ENCODE data around the gene GPC2.
"Not testable (repeated sequence)": the region's sequence is repeated elsewhere in the genome, so short reads cannot be mapped to it uniquely, and the experiment has no call there.

The GPC2 gene

DNA sequence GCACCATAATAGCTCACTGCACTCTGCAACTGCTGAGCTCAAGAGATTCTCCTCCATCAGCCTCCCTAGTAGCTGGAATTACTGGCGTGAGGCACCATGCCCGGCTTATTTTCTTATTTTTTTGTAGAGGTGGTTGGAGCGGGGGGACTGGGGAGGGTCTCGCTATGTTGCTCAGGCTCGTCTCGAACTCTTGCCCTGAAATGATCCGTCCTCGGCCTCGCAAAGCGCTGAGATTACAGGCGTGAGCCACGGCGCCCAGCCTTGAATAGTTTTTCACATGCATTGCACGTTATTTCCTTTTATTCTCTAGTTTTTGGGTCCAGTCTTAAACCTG, 29.0 kb downstream of the GPC2 start:
- DNase-seq = no peak

DNA sequence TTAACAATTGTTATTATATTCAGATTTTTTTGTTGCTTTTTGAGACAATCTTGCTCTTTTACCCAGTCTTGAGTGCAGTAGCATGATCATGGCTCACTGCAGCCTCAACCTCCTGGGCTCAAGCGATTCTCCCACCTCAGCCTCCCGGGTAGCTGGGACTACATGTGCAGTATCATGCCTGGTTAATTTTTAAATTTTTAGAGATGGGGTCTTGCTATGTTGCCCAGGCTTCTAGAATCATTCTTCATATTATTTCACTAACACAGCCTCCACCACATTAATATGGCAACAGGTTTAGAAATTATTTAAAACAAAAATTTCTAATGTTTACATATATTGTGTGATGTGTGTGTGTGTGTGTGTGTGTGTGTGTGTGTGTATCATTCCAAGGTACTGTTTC, 29.9 kb downstream of the GPC2 start:
- DNase-seq = no peak

DNA sequence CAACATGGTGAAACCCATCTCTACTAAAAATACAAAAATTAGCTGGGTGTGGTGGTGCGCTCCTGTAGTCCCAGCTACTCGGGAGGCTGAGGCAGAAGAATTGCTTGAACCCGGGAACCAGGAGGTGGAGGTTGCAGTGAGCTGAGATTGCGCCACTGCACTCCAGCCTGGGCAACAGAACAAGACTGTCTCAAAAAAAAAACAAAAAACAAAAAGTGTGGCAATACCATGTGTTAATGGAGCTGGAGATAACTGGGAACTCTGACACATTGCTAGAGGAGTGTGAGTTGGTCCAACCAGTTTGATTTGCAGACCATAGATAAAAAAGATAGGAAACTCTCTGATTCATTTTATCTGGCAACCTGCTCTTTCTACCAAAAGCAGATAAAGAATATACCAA, 30.8 kb downstream of the GPC2 start:
- DNase-seq = not testable (repeated sequence)

DNA sequence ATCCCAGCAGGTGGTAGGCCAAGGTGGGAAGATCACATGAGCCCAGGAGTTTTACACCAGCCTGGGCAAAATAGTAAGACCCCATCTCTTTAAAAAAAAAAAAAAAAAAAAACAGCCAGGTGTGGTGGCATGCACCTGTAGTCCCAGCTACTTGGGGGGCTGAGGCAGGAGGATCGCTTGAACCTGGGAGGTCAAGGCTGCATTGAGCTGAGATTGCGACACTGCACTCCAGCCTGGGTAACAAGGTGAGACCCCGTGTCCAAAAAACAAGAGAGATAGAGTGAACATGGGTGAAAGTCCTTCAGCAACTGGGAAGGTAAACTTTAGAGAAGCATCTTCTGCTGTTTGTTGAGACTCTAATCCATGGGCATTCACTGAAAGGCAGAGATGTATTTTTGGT, 34.7 kb downstream of the GPC2 start:
- no peak for DNase-seq

DNA sequence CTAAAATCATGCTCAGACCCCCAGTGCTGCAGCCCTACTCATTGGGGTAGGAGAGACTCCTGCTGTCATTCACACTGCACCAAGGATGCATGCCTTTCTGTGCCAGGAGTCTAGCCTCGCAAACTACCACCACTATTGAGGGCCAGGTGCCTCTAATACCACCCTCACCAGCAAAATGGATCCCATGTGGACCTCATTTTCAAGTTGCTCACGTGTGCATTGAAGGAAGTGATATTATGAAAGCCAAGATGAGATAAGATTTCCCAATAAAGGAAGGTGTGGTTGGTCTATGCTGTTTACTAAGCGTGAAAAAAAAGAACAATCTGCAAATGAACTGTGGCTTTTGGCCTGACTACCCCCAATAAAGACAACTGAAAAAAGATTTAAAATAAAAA, 35.6 kb downstream of the GPC2 start:
- DNase-seq = no peak

DNA sequence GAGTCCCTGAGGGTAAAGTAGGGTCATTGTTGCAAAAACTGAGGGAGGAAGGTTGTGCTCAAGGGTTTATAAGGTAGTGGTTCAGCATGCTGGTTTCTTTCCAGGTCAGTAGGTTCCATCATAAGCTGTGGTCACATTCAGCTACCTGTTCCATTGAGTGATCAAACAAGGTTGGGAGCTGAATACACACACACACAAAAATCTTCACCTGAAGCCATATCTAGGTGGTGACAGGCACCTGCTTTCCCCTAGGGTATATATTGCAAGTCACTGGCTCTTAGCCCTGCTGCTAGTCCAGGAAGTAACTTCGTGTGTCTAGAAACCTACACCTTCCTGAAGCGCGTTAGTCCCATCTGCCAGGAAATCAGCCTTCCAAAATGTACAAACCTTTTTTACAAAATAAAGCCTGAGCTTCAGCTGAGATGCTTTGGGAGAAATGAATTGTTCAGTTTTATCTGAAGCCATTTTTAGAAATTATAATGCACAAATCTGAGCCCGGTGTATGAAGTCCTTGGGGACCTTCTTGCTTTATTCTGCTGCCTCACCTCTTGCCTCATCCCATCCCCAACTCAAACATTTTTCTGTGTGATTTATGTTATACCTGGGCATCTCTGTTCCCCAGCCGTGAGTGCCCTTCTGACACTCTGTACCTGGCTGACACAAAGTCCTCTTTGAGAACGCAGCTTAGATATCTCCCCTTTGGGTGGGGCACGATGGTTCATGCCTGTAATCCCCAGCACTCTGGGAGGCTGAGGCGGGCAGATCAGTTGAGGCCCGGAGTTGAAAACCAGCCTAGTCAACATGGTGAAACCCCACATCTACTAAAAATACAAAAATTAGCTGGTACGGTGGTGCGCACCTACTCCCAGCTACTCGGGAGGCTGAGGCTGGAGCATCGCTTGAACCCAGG, 39.1 kb downstream of the GPC2 start:
- DNase-seq = no peak

DNA sequence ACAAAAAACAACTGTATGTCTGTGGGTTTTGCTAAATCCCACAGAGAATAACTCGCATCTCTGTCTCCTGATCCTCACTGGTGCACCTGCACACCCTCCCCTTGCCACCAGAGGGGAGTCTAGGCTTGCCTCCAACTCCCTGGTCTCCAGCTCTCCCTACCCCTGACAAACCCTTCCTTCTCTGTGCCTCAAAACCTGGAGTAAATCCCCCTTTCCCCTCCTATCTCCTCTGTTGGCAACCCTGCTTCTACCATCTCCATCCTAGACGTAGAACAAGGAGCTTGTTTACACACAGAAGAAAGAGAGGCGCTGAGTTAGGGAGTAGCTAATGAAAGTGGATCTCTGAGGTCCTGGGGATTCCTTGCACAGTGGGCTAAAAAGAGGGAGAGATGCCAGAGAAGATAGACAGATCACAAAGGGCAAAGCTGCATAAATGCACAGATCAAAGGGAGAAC, 44.5 kb downstream of the GPC2 start:
- DNase-seq = no peak

DNA sequence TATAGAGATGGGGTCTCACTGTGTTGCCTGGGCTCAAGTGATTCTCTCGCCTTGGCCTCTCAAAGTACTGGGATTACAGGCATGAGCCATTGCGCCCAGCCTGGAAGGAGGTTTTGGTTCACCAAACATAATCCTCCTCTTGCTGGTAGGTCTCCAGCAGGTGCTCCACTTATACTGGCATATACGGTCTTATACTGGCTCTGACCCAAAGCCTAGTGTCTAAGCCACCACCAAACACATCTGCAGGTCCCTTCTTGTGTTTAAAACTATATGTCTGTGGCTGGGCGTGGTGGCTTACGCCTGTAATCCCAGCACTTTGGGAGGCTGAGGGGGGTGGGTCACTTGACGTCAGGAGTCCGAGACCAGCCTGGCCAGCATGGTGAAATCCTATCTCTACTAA, 45.1 kb downstream of the GPC2 start:
- peak; percentile 20 for DNase-seq

DNA sequence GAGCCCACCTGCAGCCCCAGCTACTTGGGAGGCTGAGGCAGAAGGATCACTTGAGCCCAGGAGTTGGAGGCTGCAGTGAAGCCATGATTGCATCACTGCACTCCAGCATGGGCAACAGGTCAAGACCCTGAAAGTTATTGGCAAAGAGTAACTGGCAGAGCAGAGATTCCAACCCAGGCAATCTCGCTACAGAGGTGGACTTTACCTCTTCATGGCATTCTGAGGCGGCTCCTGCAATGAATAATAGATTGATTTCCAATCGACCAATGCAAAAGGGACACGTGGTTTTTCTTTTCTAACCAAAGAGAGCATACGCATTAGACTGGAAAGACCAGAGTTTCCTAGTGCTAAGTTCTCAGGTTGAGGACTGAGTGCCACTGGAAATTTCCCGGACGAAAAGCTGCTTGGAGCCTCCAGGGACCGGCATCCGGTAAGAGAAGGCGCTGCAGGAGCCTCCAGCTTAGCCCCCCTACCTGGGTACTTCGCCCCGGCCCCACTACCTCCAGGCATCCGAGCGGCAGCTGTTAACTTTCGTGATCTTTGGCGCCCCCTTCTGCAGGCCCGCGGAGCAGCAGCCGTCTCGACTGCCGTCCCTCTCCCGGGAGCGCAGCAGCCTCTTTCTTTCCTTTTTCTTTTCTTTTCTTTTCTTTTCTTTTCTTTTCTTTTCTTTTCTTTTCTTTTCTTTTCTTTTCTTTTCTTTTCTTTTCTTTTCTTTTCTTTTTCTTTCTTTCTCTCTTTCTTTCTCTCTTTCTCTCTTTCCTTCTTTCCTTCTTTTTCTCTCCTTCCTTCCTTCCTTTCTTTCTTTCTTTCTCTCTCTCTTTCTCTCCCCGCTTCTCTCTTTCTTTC, 46.4 kb downstream of the GPC2 start:
- no peak for DNase-seq

DNA sequence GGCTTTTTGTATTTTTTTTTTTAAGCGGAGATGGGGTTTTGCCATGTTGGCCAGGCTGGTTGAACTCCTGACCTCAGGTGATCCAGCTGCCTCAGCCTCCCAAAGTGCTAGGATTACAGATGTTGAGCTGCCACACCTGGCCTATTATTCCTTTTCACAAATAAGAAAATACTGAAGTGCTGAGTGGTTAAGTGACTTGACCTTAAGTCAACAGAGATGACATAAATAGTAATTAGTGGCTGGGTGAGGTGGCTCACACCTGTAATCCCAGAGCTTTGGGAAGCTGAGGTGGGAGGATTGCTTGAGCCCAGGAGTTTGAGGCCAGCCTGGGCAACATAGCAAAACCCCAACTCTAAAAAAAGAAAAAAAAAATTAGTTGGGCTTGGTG, 47.0 kb downstream of the GPC2 start:
- not testable (repeated sequence) for DNase-seq

DNA sequence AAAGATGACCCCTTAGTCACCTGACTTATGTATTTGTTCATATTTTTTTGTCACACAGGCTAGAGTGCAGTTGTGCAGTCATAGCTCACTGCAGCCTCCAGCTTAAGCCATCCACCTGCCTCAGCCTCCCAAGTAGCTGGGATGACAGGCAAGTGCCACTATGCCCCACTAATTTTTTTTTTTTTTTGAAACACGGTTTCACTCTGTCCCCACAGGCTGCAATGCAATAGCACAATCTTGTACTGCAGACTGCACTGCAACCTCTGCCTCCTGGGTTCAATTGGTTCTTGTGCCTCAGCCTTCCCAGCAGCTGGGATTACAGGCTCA, 48.6 kb downstream of the GPC2 start:
- DNase-seq = no peak

DNA sequence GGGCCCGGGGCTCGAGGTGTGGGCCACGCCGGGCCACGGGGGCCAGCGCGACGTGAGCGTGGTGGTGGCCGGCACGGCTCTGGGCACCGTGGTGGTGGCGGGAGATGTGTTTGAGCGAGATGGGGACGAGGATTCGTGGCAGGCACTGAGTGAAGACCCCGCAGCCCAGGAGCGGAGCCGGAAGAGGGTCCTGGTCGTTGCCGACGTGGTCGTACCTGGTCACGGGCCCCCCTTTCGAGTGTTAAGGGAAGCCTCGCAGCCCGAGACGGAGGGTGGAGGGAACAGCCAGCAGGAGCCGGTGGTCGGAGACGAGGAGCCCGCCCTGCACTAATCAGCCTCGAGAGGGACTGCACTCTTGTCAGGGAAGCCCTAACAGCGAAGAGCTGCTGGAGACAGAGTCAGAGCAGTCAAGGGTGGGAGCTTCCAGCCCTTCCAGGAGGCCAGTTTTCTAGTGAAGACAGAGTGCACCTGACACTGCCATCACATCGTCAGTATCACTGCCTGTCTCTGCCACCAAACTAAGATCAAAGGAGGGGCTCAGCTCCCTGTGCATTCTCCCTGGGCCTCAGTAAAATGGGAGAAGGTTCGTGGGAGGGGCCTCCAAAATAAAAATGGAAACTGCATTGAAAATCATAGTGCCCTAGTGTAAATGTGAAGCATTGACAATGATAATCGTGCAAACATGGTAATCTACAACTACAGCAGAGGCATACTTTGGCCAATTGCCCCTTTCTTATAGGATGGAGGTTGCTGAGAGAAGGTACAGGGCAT, 49.1 kb downstream of the GPC2 start:
- DNase-seq = no peak

DNA sequence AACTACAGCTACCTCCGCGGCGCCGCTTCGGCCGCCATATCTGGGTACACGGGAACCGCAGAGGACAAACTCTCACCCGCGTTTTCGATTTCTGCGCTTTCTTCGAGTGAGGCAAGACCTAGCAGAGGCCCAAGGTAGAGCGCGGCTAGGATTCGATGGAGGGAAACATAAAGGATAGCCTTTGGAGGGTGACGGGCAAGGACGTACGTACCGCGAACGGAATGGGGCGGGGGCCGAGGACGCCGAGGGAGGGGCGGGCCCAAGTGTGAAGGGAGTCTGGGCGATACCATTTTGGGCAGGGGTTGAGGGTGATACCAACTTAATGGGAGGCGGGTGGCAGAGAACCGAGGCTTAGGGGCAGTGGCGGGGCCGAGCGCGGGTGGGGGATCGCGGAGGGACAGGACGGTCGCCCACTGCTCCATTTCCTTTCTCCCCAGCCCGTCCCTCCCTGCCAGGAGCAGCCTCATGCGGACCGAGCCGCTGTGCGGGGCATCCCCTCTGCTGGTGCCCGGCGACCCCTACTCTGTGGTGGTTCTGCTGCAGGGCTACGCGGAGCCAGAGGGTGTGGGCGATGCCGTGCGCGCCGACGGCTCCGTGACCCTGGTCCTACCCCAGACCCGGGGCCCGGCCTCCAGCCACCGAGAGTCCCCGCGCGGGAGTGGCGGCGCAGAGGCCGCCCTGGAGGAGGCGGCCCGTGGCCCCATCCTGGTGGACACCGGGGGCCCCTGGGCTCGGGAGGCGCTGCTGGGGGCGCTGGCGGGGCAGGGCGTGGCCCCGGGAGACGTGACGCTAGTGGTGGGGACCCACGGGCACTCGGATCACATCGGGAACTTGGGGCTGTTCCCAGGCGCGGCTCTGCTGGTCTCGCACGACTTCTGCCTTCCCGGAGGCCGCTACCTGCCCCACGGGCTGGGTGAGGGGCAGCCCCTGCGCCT, 50.0 kb downstream of the GPC2 start, which contains the start of gene MBLAC1:
Gene MBLAC1 (plus strand): TSS at position 37 of the 935 bp plus-strand sequence. CDS start 429 bp downstream, at position 466.
- peak; percentile 50 for DNase-seq

DNA sequence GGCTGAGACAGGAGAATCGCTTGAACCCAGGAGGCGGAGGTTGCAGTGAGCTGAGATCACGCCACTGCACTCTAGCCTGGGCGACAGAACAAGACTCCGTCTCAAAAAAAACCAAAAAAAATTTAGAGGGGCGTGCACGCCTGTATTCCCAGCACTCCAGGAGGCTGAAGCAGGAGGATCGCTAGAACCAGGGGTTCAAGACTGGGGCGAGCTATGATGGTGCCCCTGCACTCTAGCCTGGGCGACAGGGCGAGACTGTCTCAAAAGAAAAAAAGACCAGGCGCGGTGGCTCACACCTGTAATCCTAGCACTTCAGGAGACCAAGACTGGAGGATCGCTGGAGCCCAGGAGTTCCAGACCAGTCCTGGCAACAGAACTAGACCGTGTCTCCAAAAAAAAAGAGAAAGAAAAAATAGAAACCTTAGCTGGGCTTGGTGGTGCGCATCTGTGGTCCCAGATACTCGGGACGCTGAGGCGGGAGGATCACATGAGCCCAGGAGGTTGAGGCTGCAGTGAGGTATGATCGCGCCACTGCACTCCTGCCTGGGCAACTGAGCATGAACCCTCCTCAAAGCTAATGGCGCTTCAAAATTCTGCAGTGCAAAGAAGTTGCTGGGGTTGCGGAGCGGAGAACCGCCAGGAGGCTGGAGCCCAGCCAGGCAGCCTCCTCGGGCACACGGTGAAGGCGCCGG, 50.8 kb downstream of the GPC2 start:
- DNase-seq = no peak

DNA sequence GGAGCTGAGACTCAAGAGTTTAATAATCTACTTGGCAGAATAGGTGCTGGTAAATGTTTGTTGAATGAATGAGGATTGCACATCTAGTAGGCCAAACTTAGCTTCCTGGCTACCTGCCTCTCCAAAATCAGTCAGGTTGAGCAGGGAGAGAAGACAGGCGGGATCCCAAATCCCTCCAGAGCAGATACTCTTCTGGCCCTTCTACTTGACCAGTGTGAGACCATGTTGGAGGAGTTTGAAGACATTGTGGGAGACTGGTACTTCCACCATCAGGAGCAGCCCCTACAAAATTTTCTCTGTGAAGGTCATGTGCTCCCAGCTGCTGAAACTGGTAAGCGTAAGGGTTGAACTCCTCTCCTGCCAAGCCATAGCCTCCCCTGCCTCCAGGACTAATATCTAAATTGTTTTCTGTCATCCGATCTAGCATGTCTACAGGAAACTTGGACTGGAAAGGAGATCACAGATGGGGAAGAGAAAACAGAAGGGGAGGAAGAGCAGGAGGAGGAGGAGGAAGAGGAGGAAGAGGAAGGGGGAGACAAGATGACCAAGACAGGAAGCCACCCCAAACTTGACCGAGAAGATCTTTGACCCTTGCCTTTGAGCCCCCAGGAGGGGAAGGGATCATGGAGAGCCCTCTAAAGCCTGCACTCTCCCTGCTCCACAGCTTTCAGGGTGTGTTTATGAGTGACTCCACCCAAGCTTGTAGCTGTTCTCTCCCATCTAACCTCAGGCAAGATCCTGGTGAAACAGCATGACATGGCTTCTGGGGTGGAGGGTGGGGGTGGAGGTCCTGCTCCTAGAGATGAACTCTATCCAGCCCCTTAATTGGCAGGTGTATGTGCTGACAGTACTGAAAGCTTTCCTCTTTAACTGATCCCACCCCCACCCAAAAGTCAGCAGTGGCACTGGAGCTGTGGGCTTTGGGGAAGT, 52.6 kb downstream of the GPC2 start:
- no peak for DNase-seq

DNA sequence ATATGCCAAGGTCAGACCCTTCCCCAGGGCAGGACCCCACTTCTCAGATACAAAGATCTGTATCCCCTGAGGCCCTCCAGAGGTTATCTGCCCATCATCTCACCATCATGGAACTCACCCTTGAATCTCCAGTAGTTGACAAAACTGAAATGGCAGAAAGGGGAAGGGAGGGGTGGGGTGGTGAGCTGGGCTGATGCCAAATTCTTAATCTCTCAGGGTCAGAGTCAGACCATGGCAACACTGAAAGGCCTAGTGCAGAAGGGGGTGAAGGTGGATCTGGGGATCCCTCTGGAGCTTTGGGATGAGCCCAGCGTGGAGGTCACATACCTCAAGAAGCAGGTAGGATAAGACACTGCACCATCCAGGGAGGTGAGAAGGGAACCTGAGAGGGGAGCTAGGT, 54.6 kb downstream of the GPC2 start:
- DNase-seq = no peak

DNA sequence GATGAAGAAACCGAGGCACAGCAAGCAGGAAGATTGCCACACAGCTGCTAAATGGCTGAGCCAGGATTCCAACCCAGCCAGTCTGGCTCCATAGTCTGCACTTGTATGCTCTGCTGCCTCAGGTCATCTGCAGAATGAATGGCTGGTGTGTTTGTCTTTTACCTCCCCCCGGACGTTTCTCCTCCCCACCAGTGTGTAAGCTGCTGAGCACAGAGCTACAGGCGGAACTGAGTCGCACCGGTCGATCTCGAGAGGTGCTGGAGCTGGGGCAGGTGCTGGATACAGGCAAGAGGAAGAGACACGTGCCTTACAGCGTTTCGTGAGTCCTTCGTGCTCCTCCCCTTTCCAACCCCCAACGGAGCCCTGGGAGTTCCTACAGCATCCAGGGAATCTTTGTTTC, 55.1 kb downstream of the GPC2 start:
- no peak for DNase-seq

DNA sequence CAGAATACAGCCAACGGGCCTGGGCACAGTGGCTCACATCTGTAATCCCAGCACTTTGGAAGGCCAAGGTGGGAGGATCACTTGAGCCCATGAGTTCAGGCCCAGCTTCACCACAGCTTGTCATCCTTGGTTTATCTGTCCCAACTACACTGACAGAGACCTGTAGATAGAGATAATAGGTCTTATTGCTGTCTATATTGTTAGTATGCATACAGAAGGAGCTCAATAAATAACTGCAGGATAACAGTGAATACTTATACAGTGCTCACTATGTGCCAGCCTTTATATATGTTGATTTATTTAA, 56.5 kb downstream of the GPC2 start:
- no peak for DNase-seq

DNA sequence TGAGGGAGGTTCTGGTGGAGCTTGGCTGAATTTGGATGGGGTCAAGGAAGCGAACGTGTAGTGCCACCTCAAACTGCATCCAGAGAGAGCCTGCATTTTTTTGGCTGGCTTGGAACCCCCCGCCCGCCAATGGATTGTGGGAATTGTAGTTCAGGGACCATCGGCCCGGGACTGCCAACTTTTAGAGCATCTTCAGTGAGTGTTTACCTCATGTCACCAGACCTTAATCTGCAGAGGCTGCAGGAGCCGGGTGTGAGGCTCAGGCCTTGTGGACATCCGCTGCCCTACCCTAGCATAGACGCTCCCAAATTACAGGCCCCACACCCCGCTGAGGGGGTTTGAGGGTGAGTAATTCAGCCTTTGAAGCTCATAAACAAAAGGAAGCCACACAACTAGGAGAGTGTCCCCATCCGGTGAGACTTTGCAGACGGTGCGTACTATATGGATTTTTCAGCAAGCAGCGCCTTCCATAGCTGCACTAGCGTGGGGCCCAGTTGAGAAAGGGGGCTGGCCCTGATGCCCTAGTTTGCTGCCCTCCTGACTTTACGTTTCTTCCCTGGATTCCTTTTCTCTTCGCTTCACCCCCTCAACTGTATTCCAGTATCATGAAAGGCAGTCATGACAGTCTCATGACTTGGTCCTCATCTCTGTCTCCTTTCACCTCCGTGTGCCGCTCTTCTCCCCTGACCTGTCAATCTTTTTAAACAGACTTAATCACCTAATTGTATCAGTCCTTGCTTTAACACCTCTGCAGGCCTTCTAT, 57.0 kb downstream of the GPC2 start:
- DNase-seq = no peak
